Fibroblast of lung (primary cell): ENCODE results near the gene CDK5RAP1. TPM values are rescaled to one million over a fixed set of nuclear protein-coding genes. Genes with fewer than 3 reads are reported as not detected.

Experiments
- DNase-seq, 2 donors: peaks; one replicate each; pipeline versions ENCODE4 v3.0.0 to v3.0.0-alpha.2; 2010; ENCODE audit warnings: low read depth in 2 of 2
- H2AFZ ChIP-seq: 2 replicates; pipeline ENCODE4 v1.5.1; 2012; ENCODE audit warnings: low read length, control low read depth, inconsistent platforms
- H3K27ac ChIP-seq: 2 replicates; pipeline ENCODE4 v1.5.1; 2011; ENCODE audit warnings: low read length, control low read depth; ENCODE audit not compliant: insufficient read depth
- H3K27me3 ChIP-seq: 2 replicates; pipeline ENCODE4 v1.5.1; 2011; ENCODE audit warnings: mild to moderate bottlenecking, low read length; ENCODE audit not compliant: control insufficient read depth, insufficient read depth
- H3K36me3 ChIP-seq: 2 replicates; pipeline ENCODE4 v1.5.1; 2011; ENCODE audit warnings: low read length; ENCODE audit not compliant: control insufficient read depth, insufficient read depth
- H3K4me1 ChIP-seq: 2 replicates; pipeline ENCODE4 v1.5.1; 2011; ENCODE audit warnings: low read length; ENCODE audit not compliant: control insufficient read depth, insufficient read depth; ENCODE audit errors: extremely low read depth
- H3K4me2 ChIP-seq: 2 replicates; pipeline ENCODE4 v1.5.1; 2011; ENCODE audit warnings: low read length, control low read depth; ENCODE audit not compliant: insufficient read depth; ENCODE audit errors: extremely low read depth
- H3K4me3 ChIP-seq, 4 experiments: fragments of 200-600 bp in 1 of 4; sonication (generic) in 1 of 4; replicated peaks in 1 of 4; 2 replicates each; pipeline ENCODE4 v1.5.1; 2011 to 2016; ENCODE audit warnings: low read length in 4 of 4, low read depth in 3 of 4, mild to moderate bottlenecking in 3 of 4, control low read depth in 2 of 4, inconsistent platforms in 1 of 4, mixed read lengths in 1 of 4; ENCODE audit not compliant: insufficient read depth in 1 of 4; ENCODE audit errors: control extremely low read depth in 1 of 4
- H3K79me2 ChIP-seq: 2 replicates; pipeline ENCODE4 v1.5.1; 2012; ENCODE audit warnings: mild to moderate bottlenecking, low read length, inconsistent platforms; ENCODE audit not compliant: control insufficient read depth, insufficient read depth
- H3K9ac ChIP-seq: 2 replicates; pipeline ENCODE4 v1.5.1; 2011; ENCODE audit warnings: mild to moderate bottlenecking, low read length, control low read depth; ENCODE audit not compliant: insufficient read depth
- H3K9me3 ChIP-seq: 2 replicates; pipeline ENCODE4 v1.5.1; 2012; ENCODE audit warnings: low read depth, low read length; ENCODE audit not compliant: control insufficient read depth, insufficient read depth
- H4K20me1 ChIP-seq: 2 replicates; pipeline ENCODE4 v1.5.1; 2011; ENCODE audit warnings: low read length; ENCODE audit not compliant: control insufficient read depth, insufficient read depth; ENCODE audit errors: extremely low read depth
- CTCF ChIP-seq, 2 donors: IDR thresholded peaks in 1 of 2; conservative IDR thresholded peaks in 1 of 2; 1 replicate in 1 of 2; 2 replicates in 1 of 2; pipeline ENCODE4 v1.5.1; 2011 to 2012; ENCODE audit warnings: low read length in 2 of 2, control low read depth in 1 of 2, inconsistent platforms in 1 of 2, low read depth in 1 of 2, mild to moderate bottlenecking in 1 of 2
- EZH2 ChIP-seq: IDR thresholded peaks from 2 replicates; pipeline ENCODE4 v1.5.1; 2012; ENCODE audit warnings: low read length, control low read depth, mild to moderate bottlenecking; ENCODE audit errors: missing control alignments
- polyA plus RNA-seq, 2 donors: library from polyadenylated mRNA; depleted of rRNA in 1 of 2; stranded (reverse) in 1 of 2; unstranded in 1 of 2; fragments of >200 nt; gene quantifications; 2 replicates each; pipeline ENCODE4 v1.2.1, GENCODE V29; 2011 to 2012; ENCODE audit warnings: missing spikeins in 1 of 2
- total RNA-seq: library from RNA; depleted of rRNA; stranded (reverse); fragments of >200 nt; gene quantifications from 2 replicates; pipeline ENCODE4 v1.2.1, GENCODE V29; 2014

CDK5RAP1 gene
- total and polyA plus RNA-seq, 2 donors (not counting 1 experiment from before 2014, with no cell fraction given) = 22.4 to 23.8 TPM

- Histone ChIP-seq H3K4me3 (no peak overlapping the region), H3K79me2 (no peaks in the 10 kb centered on the region), H3K9ac (no peak overlapping the region), H3K36me3 (no peaks in the 10 kb centered on the region), H3K27me3 (peaks cover 13% of the 10 kb centered on the region), H2AFZ (no peak overlapping the region), H3K9me3 (no peaks in the 10 kb centered on the region), H3K4me2 (no peak overlapping the region), H3K27ac (no peak overlapping the region), H4K20me1 (no peaks in the 10 kb centered on the region), H3K4me1 (no peaks in the 10 kb centered on the region)
- DNase-seq = no peak
- TF ChIP-seq CTCF (conservative IDR thresholded peaks at IDR 0.05 in 1 of 2, IDR thresholded peaks at IDR 0.05 in 1 of 2; ENCODE audit: low read depth in 1 of 2, low read length in 2 of 2) (no peak), EZH2 (no peak)
Observed at GRCh38 chr20:33325350-33325749, 76.0 kb downstream of the CDK5RAP1 start.

- Histone ChIP-seq H4K20me1 (no peaks in the 10 kb centered on the region), H3K4me1 (no peaks in the 10 kb centered on the region), H3K9ac (no peak overlapping the region), H3K4me2 (no peak overlapping the region), H3K27ac (no peak overlapping the region), H3K4me3 (no peak overlapping the region), H3K79me2 (no peaks in the 10 kb centered on the region), H3K9me3 (no peaks in the 10 kb centered on the region), H3K27me3 (peaks cover 7% of the 10 kb centered on the region), H3K36me3 (no peaks in the 10 kb centered on the region), H2AFZ (no peak overlapping the region)
- TF ChIP-seq CTCF (conservative IDR thresholded peaks at IDR 0.05 in 1 of 2, IDR thresholded peaks at IDR 0.05 in 1 of 2; ENCODE audit: low read depth in 1 of 2, low read length in 2 of 2) = no peak
- no peak for TF ChIP-seq EZH2
- no peak for DNase-seq
Observed at GRCh38 chr20:33323236-33323635, 78.1 kb downstream of the CDK5RAP1 start.

- H3K27me3 ChIP-seq = peaks cover 11% of the 10 kb centered on the region
- H3K9ac ChIP-seq = no peak overlapping the region
- no peak overlapping the region for H3K27ac ChIP-seq
- H4K20me1 ChIP-seq = no peaks in the 10 kb centered on the region
- H3K4me3 ChIP-seq = no peak overlapping the region
- H3K9me3 ChIP-seq = no peaks in the 10 kb centered on the region
- no peak for DNase-seq
- TF ChIP-seq EZH2 (no peak), CTCF (conservative IDR thresholded peaks at IDR 0.05 in 1 of 2, IDR thresholded peaks at IDR 0.05 in 1 of 2; ENCODE audit: low read depth in 1 of 2, low read length in 2 of 2) (no peak)
- H3K4me1 ChIP-seq = no peaks in the 10 kb centered on the region
- H3K79me2 ChIP-seq = no peaks in the 10 kb centered on the region
- no peak overlapping the region for H3K4me2 ChIP-seq
- H3K36me3 ChIP-seq = no peaks in the 10 kb centered on the region
- H2AFZ ChIP-seq = no peak overlapping the region
Observed at GRCh38 chr20:33322456-33322855, 78.9 kb downstream of the CDK5RAP1 start.
